ENCODE data around the gene DDX39B.
A peak's percentile ranks its signal among the peaks of the same experiment; 100 is the strongest.

The DDX39B gene

GRCh38 chr6:31575335-31575901 is 33.6 kb upstream of the DDX39B start, which contains the start of gene TNF:
TNF (plus strand) TSS chr6:31575565; CDS start chr6:31575742, 177 bp downstream.
- peak; percentile 97 for DNase-seq

GRCh38 chr6:31574106-31575061 is 32.6 kb upstream of the DDX39B start:
- DNase-seq, result peak; percentile 63

GRCh38 chr6:31573239-31574105 is 31.7 kb upstream of the DDX39B start:
- no peak for DNase-seq

- no peak for DNase-seq
These were observed 30.5 kb upstream of the DDX39B start, which contains the start of gene LTA for GRCh38 chr6:31572041-31572911. LTA (plus strand) TSS chr6:31572289; CDS start chr6:31572743, 454 bp downstream.

- DNase-seq, result no peak
These were observed 28.2 kb upstream of the DDX39B start for GRCh38 chr6:31569861-31570536.

GRCh38 chr6:31568537-31568961 is 26.7 kb upstream of the DDX39B start:
- DNase-seq, result peak; percentile 96

GRCh38 chr6:31567531-31568370 is 25.9 kb upstream of the DDX39B start:
- DNase-seq, result peak; percentile 77

GRCh38 chr6:31560697-31561058 is 18.9 kb upstream of the DDX39B start:
- no peak for DNase-seq

GRCh38 chr6:31559958-31560696 is 18.3 kb upstream of the DDX39B start:
- DNase-seq, result peak; percentile 67

- no peak for DNase-seq
These were observed 17.8 kb upstream of the DDX39B start for GRCh38 chr6:31559606-31559957.

GRCh38 chr6:31558631-31559500 is 17.1 kb upstream of the DDX39B start:
- peak; percentile 95 for DNase-seq

- DNase-seq, result no peak
These were observed 16.5 kb upstream of the DDX39B start for GRCh38 chr6:31558318-31558625.

GRCh38 chr6:31557443-31558317 is 15.9 kb upstream of the DDX39B start:
- no peak for DNase-seq

- DNase-seq, result no peak
These were observed 14.5 kb upstream of the DDX39B start for GRCh38 chr6:31556307-31556706.

GRCh38 chr6:31551371-31551770 is 9.6 kb upstream of the DDX39B start:
- peak; percentile 90 for DNase-seq

GRCh38 chr6:31548544-31548873 is 6.7 kb upstream of the DDX39B start:
- no peak for DNase-seq

GRCh38 chr6:31547727-31548543 is 6.1 kb upstream of the DDX39B start:
- DNase-seq, result peak; percentile 55

Data from suppressor macrophage treated with lipopolysaccharide for 4 hours (primary cell).